SK-N-SH (cell line): Measurements from ENCODE around the gene TBX1.

Experiments
- GATA2 ChIP-seq: sonication (generic); formaldehyde crosslinking; IDR thresholded peaks from 2 replicates; pipeline ENCODE4 v1.5.0; 2020; ENCODE audit warnings: mild to moderate bottlenecking, missing genetic modification reagents
- RAD21 ChIP-seq: IDR thresholded peaks from 2 replicates; pipeline ENCODE4 v1.6.1; 2012; ENCODE audit warnings: mild to moderate bottlenecking, low read length
- USF1 ChIP-seq: IDR thresholded peaks from 2 replicates; pipeline ENCODE4 v1.4.0; 2012; ENCODE audit warnings: low read depth, borderline replicate concordance
- TF ChIP-seq, protein P1 (sequence below): fragments of 200-600 bp; sonication (generic); IDR thresholded peaks from 2 replicates; pipeline ENCODE4 v1.6.1; 2017; ENCODE audit warnings: antibody characterized with exemption, mild to moderate bottlenecking, moderate library complexity
- TF ChIP-seq, protein P2 (sequence below): IDR thresholded peaks from 2 replicates; pipeline ENCODE4 v1.4.0; 2012; ENCODE audit warnings: low read depth
- TF ChIP-seq, protein P3 (sequence below): IDR thresholded peaks from 2 replicates; pipeline ENCODE4 v1.6.1; 2012; ENCODE audit warnings: mild to moderate bottlenecking, low read depth, low read length, moderate library complexity

GRCh38 chr22:19787849-19788141 lies 27.2 kb downstream of the TBX1 start:
- TF ChIP-seq, protein P1, sequence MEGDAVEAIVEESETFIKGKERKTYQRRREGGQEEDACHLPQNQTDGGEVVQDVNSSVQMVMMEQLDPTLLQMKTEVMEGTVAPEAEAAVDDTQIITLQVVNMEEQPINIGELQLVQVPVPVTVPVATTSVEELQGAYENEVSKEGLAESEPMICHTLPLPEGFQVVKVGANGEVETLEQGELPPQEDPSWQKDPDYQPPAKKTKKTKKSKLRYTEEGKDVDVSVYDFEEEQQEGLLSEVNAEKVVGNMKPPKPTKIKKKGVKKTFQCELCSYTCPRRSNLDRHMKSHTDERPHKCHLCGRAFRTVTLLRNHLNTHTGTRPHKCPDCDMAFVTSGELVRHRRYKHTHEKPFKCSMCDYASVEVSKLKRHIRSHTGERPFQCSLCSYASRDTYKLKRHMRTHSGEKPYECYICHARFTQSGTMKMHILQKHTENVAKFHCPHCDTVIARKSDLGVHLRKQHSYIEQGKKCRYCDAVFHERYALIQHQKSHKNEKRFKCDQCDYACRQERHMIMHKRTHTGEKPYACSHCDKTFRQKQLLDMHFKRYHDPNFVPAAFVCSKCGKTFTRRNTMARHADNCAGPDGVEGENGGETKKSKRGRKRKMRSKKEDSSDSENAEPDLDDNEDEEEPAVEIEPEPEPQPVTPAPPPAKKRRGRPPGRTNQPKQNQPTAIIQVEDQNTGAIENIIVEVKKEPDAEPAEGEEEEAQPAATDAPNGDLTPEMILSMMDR, result no peak
- TF ChIP-seq, protein P2, sequence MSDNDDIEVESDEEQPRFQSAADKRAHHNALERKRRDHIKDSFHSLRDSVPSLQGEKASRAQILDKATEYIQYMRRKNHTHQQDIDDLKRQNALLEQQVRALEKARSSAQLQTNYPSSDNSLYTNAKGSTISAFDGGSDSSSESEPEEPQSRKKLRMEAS, result no peak
- TF ChIP-seq, protein P3, sequence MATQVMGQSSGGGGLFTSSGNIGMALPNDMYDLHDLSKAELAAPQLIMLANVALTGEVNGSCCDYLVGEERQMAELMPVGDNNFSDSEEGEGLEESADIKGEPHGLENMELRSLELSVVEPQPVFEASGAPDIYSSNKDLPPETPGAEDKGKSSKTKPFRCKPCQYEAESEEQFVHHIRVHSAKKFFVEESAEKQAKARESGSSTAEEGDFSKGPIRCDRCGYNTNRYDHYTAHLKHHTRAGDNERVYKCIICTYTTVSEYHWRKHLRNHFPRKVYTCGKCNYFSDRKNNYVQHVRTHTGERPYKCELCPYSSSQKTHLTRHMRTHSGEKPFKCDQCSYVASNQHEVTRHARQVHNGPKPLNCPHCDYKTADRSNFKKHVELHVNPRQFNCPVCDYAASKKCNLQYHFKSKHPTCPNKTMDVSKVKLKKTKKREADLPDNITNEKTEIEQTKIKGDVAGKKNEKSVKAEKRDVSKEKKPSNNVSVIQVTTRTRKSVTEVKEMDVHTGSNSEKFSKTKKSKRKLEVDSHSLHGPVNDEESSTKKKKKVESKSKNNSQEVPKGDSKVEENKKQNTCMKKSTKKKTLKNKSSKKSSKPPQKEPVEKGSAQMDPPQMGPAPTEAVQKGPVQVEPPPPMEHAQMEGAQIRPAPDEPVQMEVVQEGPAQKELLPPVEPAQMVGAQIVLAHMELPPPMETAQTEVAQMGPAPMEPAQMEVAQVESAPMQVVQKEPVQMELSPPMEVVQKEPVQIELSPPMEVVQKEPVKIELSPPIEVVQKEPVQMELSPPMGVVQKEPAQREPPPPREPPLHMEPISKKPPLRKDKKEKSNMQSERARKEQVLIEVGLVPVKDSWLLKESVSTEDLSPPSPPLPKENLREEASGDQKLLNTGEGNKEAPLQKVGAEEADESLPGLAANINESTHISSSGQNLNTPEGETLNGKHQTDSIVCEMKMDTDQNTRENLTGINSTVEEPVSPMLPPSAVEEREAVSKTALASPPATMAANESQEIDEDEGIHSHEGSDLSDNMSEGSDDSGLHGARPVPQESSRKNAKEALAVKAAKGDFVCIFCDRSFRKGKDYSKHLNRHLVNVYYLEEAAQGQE, result no peak
- TF ChIP-seq RAD21 (no peak), GATA2 (CRISPR knock-in tag) (no peak), USF1 (no peak)
